H1 (cell line): Measurements from ENCODE around the gene KCNT1. TPM values are rescaled to one million over a fixed set of nuclear protein-coding genes. Genes with fewer than 3 reads are reported as not detected.

ENCODE experiments used
- CTCF ChIA-PET: fragments of 300-600 bp; sonication (Branson Sonifier 250); formaldehyde crosslinking; loops from one replicate; lab custom pipeline; 2021; ENCODE audit not compliant: partially characterized antibody; lab: Charles Lee
- POLR2A ChIA-PET: fragments of 300-600 bp; sonication (Branson Sonifier 250); formaldehyde crosslinking; loops from one replicate; lab custom pipeline; 2021; ENCODE audit warnings: inconsistent platforms; ENCODE audit not compliant: partially characterized antibody; lab: Charles Lee
- DNase-seq, 2 experiments: peaks; one replicate each; pipeline versions ENCODE4 v3.0.0 to v3.0.0-alpha.2; 2010 to 2022; ENCODE audit warnings: low spot score in 2 of 2, low read depth in 1 of 2, mixed read lengths in 1 of 2
- FAIRE-seq: peaks from 2 replicates; lab custom pipeline; 2011; peaks lifted over from hg19 to GRCh38; lab: Jason Lieb, UNC
- H2AFZ ChIP-seq: 2 replicates; pipeline ENCODE4 v1.8.1; 2012; ENCODE audit warnings: low read length, inconsistent platforms
- H2AK5ac ChIP-seq: 2 replicates; pipeline ENCODE4 v1.6.1; 2013; ENCODE audit warnings: low read depth, low read length
- H2BK120ac ChIP-seq: replicated peaks from 2 replicates; pipeline ENCODE3; 2013; ENCODE audit warnings: low read depth, low read length, inconsistent platforms
- H2BK12ac ChIP-seq: 2 replicates; pipeline ENCODE4 v1.6.1; 2013; ENCODE audit warnings: low read depth, low read length
- H2BK15ac ChIP-seq: 2 replicates; pipeline ENCODE4 v1.6.1; 2013; ENCODE audit warnings: low read length
- H2BK20ac ChIP-seq: 2 replicates; pipeline ENCODE4 v1.6.1; 2013; ENCODE audit warnings: low read length
- H2BK5ac ChIP-seq: 2 replicates; pipeline ENCODE4 v1.6.1; 2013; ENCODE audit warnings: low read depth, low read length
- H3K14ac ChIP-seq: 2 replicates; pipeline ENCODE4 v1.6.1; 2013; ENCODE audit warnings: inconsistent platforms; ENCODE audit not compliant: insufficient read length
- H3K18ac ChIP-seq: 2 replicates; pipeline ENCODE4 v1.6.1; 2013; ENCODE audit warnings: low read length; ENCODE audit errors: extremely low read depth
- H3K23ac ChIP-seq: 2 replicates; pipeline ENCODE4 v1.6.1; 2013; ENCODE audit warnings: inconsistent platforms; ENCODE audit not compliant: insufficient read length
- H3K23me2 ChIP-seq: 2 replicates; pipeline ENCODE4 v1.6.1; 2013; ENCODE audit warnings: low read depth, low read length
- H3K27ac ChIP-seq: 2 replicates; pipeline ENCODE4 v1.6.1; 2011; ENCODE audit warnings: low read depth, low read length, inconsistent platforms
- H3K27me3 ChIP-seq, 4 experiments: replicated peaks in 1 of 4; 1 replicate in 1 of 4; 2 replicates in 3 of 4; pipeline versions ENCODE4 v1.6.1 to v1.8.1; 2011 to 2013; ENCODE audit warnings: low read length in 3 of 4, mild to moderate bottlenecking in 3 of 4, inconsistent platforms in 2 of 4, mixed read lengths in 2 of 4, moderate library complexity in 1 of 4; ENCODE audit not compliant: control insufficient read depth in 3 of 4, insufficient read depth in 3 of 4; ENCODE audit errors: extremely low read depth in 1 of 4
- H3K36me3 ChIP-seq, 4 experiments: 2 replicates each; pipeline versions ENCODE4 v1.6.1 to v1.8.1; 2011 to 2013; ENCODE audit warnings: mild to moderate bottlenecking in 4 of 4, low read length in 3 of 4, moderate library complexity in 2 of 4, control low read depth in 1 of 4, inconsistent platforms in 1 of 4; ENCODE audit not compliant: insufficient read depth in 4 of 4, control insufficient read depth in 2 of 4
- H3K4ac ChIP-seq: replicated peaks from 2 replicates; pipeline ENCODE3; 2013; ENCODE audit warnings: low read length, low read depth, mixed read lengths, inconsistent platforms; ENCODE audit not compliant: insufficient read length
- H3K4me1 ChIP-seq, 4 experiments: replicated peaks in 1 of 4; 1 replicate in 1 of 4; 2 replicates in 3 of 4; pipeline versions ENCODE4 v1.6.1 to v1.8.1; 2011 to 2013; ENCODE audit warnings: low read length in 3 of 4, inconsistent platforms in 2 of 4, mixed read lengths in 1 of 4; ENCODE audit not compliant: insufficient read depth in 4 of 4, control insufficient read depth in 3 of 4
- H3K4me2 ChIP-seq, 2 experiments: 2 replicates each; pipeline versions ENCODE4 v1.6.1 to v1.8.1; 2011 to 2013; ENCODE audit warnings: low read depth in 2 of 2, low read length in 2 of 2, control low read depth in 1 of 2, inconsistent platforms in 1 of 2, mild to moderate bottlenecking in 1 of 2; ENCODE audit not compliant: insufficient read depth in 1 of 2
- H3K4me3 ChIP-seq, 4 experiments: fragments of 200-600, 300-600 bp in 1 of 4; sonication (generic), shearing (Covaris generic), sonication (Bioruptor Twin) in 1 of 4; 2 replicates each; pipeline versions ENCODE4 v1.5.1 to v1.8.1; 2011 to 2016; ENCODE audit warnings: low read length in 4 of 4, low read depth in 3 of 4, control low read depth in 2 of 4, inconsistent platforms in 2 of 4, mild to moderate bottlenecking in 2 of 4, mixed read lengths in 1 of 4, moderate library complexity in 1 of 4; ENCODE audit not compliant: insufficient read depth in 2 of 4; ENCODE audit errors: extremely low read depth in 1 of 4
- H3K56ac ChIP-seq: replicated peaks from 2 replicates; pipeline ENCODE3; 2013; ENCODE audit warnings: low read depth, mild to moderate bottlenecking, mixed read lengths, low read length, inconsistent platforms; ENCODE audit not compliant: insufficient read length
- H3K79me1 ChIP-seq: 2 replicates; pipeline ENCODE4 v1.6.1; 2013; ENCODE audit warnings: low read depth, low read length, control low read depth
- H3K79me2 ChIP-seq, 2 experiments: 2 replicates each; pipeline versions ENCODE4 v1.6.1 to v1.8.1; 2012 to 2013; ENCODE audit warnings: low read length in 2 of 2, mild to moderate bottlenecking in 2 of 2, inconsistent platforms in 1 of 2; ENCODE audit not compliant: insufficient read depth in 2 of 2, control insufficient read depth in 1 of 2
- H3K9ac ChIP-seq, 4 experiments: replicated peaks in 1 of 4; 1 replicate in 1 of 4; 2 replicates in 3 of 4; pipeline versions ENCODE4 v1.6.1 to v1.8.1; 2011 to 2013; ENCODE audit warnings: low read depth in 3 of 4, low read length in 3 of 4, control low read depth in 2 of 4, mild to moderate bottlenecking in 2 of 4, moderate library complexity in 2 of 4, inconsistent platforms in 1 of 4; ENCODE audit errors: extremely low read depth in 1 of 4
- H3K9me3 ChIP-seq, 2 experiments: 2 replicates each; pipeline versions ENCODE4 v1.6.1 to v1.8.1; 2012 to 2013; ENCODE audit warnings: mild to moderate bottlenecking in 2 of 2, moderate library complexity in 2 of 2, control low read depth in 1 of 2, inconsistent platforms in 1 of 2, low read depth in 1 of 2, low read length in 1 of 2, mixed read lengths in 1 of 2; ENCODE audit not compliant: insufficient read depth in 2 of 2
- H4K20me1 ChIP-seq, 2 experiments: replicated peaks in 1 of 2; 2 replicates each; pipeline versions ENCODE3 to v1.8.1; 2011 to 2013; ENCODE audit warnings: inconsistent platforms in 2 of 2, low read length in 2 of 2, mild to moderate bottlenecking in 1 of 2; ENCODE audit not compliant: insufficient read depth in 2 of 2, control insufficient read depth in 1 of 2
- H4K5ac ChIP-seq: 2 replicates; pipeline ENCODE4 v1.6.1; 2013; ENCODE audit warnings: low read length, low read depth, mixed read lengths, inconsistent platforms; ENCODE audit not compliant: insufficient read length
- H4K8ac ChIP-seq: 2 replicates; pipeline ENCODE4 v1.8.0; 2013; ENCODE audit warnings: mild to moderate bottlenecking, moderate library complexity, low read length, inconsistent platforms; ENCODE audit not compliant: insufficient read depth; ENCODE audit errors: extremely low read depth
- H4K91ac ChIP-seq: replicated peaks from 2 replicates; pipeline ENCODE3; 2013; ENCODE audit warnings: low read length, mixed read lengths, inconsistent platforms; ENCODE audit not compliant: insufficient read length
- ASH2L ChIP-seq: fragments of 200-600, 300-600 bp; sonication (generic); IDR thresholded peaks from one replicate; pipeline ENCODE4 v1.7.1; 2017; ENCODE audit warnings: low read length
- ATF2 ChIP-seq: IDR thresholded peaks from 2 replicates; pipeline ENCODE4 v1.6.1; 2012; ENCODE audit warnings: low read length, inconsistent platforms
- ATF3 ChIP-seq: IDR thresholded peaks from 2 replicates; pipeline ENCODE4 v1.6.1; 2011; ENCODE audit warnings: low read depth, mild to moderate bottlenecking, low read length; ENCODE audit not compliant: insufficient read depth
- CEBPB ChIP-seq: IDR thresholded peaks from 2 replicates; pipeline ENCODE4 v1.6.1; 2012; ENCODE audit warnings: low read depth, low read length
- CHD1 ChIP-seq: IDR thresholded peaks from 2 replicates; pipeline ENCODE4 v1.6.1; 2012; ENCODE audit warnings: low read depth, low read length, improper control_type of control experiment
- EZH2 ChIP-seq: fragments of 200-600 bp; sonication (generic); IDR thresholded peaks from 2 replicates; pipeline ENCODE4 v1.7.1; 2012; ENCODE audit warnings: low read depth, mild to moderate bottlenecking, moderate library complexity, low read length, inconsistent platforms; ENCODE audit not compliant: severe bottlenecking
- POLR2A ChIP-seq, 2 experiments: IDR thresholded peaks; 1 replicate in 1 of 2; 2 replicates in 1 of 2; pipeline ENCODE4 v1.6.1; 2011; ENCODE audit warnings: low read depth in 2 of 2, low read length in 2 of 2, mild to moderate bottlenecking in 2 of 2; ENCODE audit errors: control extremely low read depth in 1 of 2
- RXRA ChIP-seq: IDR thresholded peaks from 2 replicates; pipeline ENCODE4 v1.6.1; 2011; ENCODE audit warnings: low read depth, mild to moderate bottlenecking, low read length, moderate library complexity; ENCODE audit not compliant: insufficient read depth
- USF2 ChIP-seq: IDR thresholded peaks from 2 replicates; pipeline ENCODE4 v1.6.1; 2011; ENCODE audit warnings: low read length, improper control_type of control experiment
- WGBS, 2 experiments: shearing (Covaris generic) in 1 of 2; methylation state at CpG; one replicate each; pipeline versions ENCODE4 v1.1.6 to v1.1.7; 2013 to 2015; ENCODE audit warnings: low lambda C conversion rate in 2 of 2, mixed read lengths in 2 of 2, inconsistent platforms in 1 of 2, low coverage in 1 of 2, missing lambda C conversion rate in 1 of 2; ENCODE audit not compliant: insufficient replicate concordance in 2 of 2, insufficient coverage in 1 of 2, insufficient read length in 1 of 2; ENCODE audit errors: extremely low coverage in 1 of 2, missing lambda C conversion rate in 1 of 2; 5-methylcytosine and 5-hydroxymethylcytosine counted together
- polyA plus RNA-seq, 7 experiments: library from polyadenylated mRNA; depleted of rRNA in 3 of 7; stranded (reverse) in 5 of 7; unstranded in 2 of 7; fragments of >200 nt in 5 of 7; fragments of 200-250 nt in 2 of 7; gene quantifications; 1 replicate in 5 of 7; 2 replicates in 1 of 7; 4 replicates in 1 of 7; pipeline versions ENCODE4 v1.2.1 to v1.2.3, GENCODE V29; 2011 to 2013; ENCODE audit warnings: missing spikeins in 2 of 7, mixed read lengths in 2 of 7
- total RNA-seq: library from RNA; stranded (reverse); fragmentation: NEBNext Ultra II Directional; extraction: Animal tissue kit (Norgen Biotek cat#: 25700); gene quantifications from 2 replicates; pipeline ENCODE4 v1.2.1, GENCODE V29; 2021

KCNT1 gene
- total and polyA plus RNA-seq, 2 of the 8 experiments (the other 6 are each of a cell fraction or from before 2014, with no cell fraction given), result 0.13 to 0.20 TPM

GRCh38 chr9:135782946-135783345 is 81.0 kb downstream of the KCNT1 start:
- H3K4me1 ChIP-seq, result no peaks in the 10 kb centered on the region; a peak in 1 of 7 replicates
- no peak overlapping the region for H2BK20ac ChIP-seq
- DNase-seq (no peak), FAIRE-seq (no peak)
- H3K56ac ChIP-seq, result no peak overlapping the region
- H3K4me3 ChIP-seq, result no peak overlapping the region
- H3K23ac ChIP-seq, result no peak overlapping the region
- no peaks in the 10 kb centered on the region for H3K79me1 ChIP-seq
- H2AK5ac ChIP-seq, result no peak overlapping the region
- ChIA-PET POLR2A (interaction anchor here (0.8 kb wide), 1 partner anchor 18 kb away, joined by 3 read pairs; no protein-coding TSS in a partner anchor), CTCF (interaction anchor here (0.6 to 1.6 kb wide), 5 partner anchors 14 to 169 kb away, joined by 3 to 5 read pairs (median 4); no protein-coding TSS in a partner anchor)
- TF ChIP-seq POLR2A (IDR thresholded peaks at IDR 0.05; ENCODE audit: control extremely low read depth in 1 of 2, low read depth in 2 of 2, low read length in 2 of 2) (no peak), ATF3 (no peak), USF2 (no peak), EZH2 (no peak), CEBPB (no peak), RXRA (no peak), ATF2 (no peak), CHD1 (no peak), ASH2L (no peak)
- no peaks in the 10 kb centered on the region for H3K23me2 ChIP-seq
- no peaks in the 10 kb centered on the region for H4K20me1 ChIP-seq
- H4K8ac ChIP-seq, result peak overlapping the region; percentile 88
- no peak overlapping the region for H2AFZ ChIP-seq
- no peak overlapping the region for H3K9ac ChIP-seq
- no peak overlapping the region for H3K14ac ChIP-seq
- H3K4ac ChIP-seq, result no peak overlapping the region
- no peak overlapping the region for H2BK5ac ChIP-seq
- no peak overlapping the region for H2BK120ac ChIP-seq
- no peak overlapping the region for H4K5ac ChIP-seq
- H3K18ac ChIP-seq, result no peak overlapping the region
- H2BK12ac ChIP-seq, result no peak overlapping the region
- no peak overlapping the region for H4K91ac ChIP-seq
- H3K36me3 ChIP-seq, result no peaks in the 10 kb centered on the region
- no peaks in the 10 kb centered on the region for H3K9me3 ChIP-seq
- WGBS, 2 experiments, result 86% methylated on average over 24 of the region's 24 CpGs; no CpG with 5 or more reads in 1 of the 2 experiments
- no peaks in the 10 kb centered on the region for H3K79me2 ChIP-seq
- H3K27ac ChIP-seq, result no peak overlapping the region
- H3K4me2 ChIP-seq, result no peak overlapping the region
- no peak overlapping the region for H2BK15ac ChIP-seq
- H3K27me3 ChIP-seq, result no peaks in the 10 kb centered on the region
